Measurements from ENCODE around the gene LRRC10.

Gene LRRC10

GRCh38 chr12:69610729-69611128, at the start of gene LRRC10:
LRRC10 (minus strand) TSS chr12:69610907; CDS start chr12:69610838, 69 bp downstream.
- TF ChIP-seq CTCF (IDR thresholded peaks at IDR 0.05) = no peak
- H3K9me3 ChIP-seq = no peaks in the 10 kb centered on the region

GRCh38 chr12:69660164-69660863, 49.6 kb upstream of the LRRC10 start:
- no peaks in the 10 kb centered on the region for H3K9me3 ChIP-seq
- TF ChIP-seq CTCF (IDR thresholded peaks at IDR 0.05) = no peak
- no peaks in the 10 kb centered on the region for H3K36me3 ChIP-seq
- H3K27ac ChIP-seq = no peak overlapping the region
- peaks cover 13% of the 10 kb centered on the region for H3K27me3 ChIP-seq
- H3K4me1 ChIP-seq (ENCODE audit: control insufficient read depth in 1 of 2, insufficient read depth in 1 of 2, low read depth in 1 of 2, low read length in 1 of 2) = no peaks in the 10 kb centered on the region
- no peak overlapping the region for H3K4me3 ChIP-seq (ENCODE audit: low read depth in 1 of 2, low read length in 1 of 2)

More at GRCh38 chr12:69610729-69611128, at the start of gene LRRC10:
- Histone ChIP-seq H3K27ac (no peak within 1 kb of the TSS), H3K4me1 (ENCODE audit: control insufficient read depth in 1 of 2, insufficient read depth in 1 of 2, low read depth in 1 of 2, low read length in 1 of 2) (peaks cover 0 to 4% of the 10 kb centered on the region in 2 experiments), H3K27me3 (no peaks in the 10 kb centered on the region), H3K4me3 (ENCODE audit: low read depth in 1 of 2, low read length in 1 of 2) (no peak within 1 kb of the TSS), H3K36me3 (no peaks in the 10 kb centered on the region)

- H3K36me3 ChIP-seq = no peaks in the 10 kb centered on the region
- H3K9me3 ChIP-seq = no peaks in the 10 kb centered on the region
- H3K27ac ChIP-seq = no peak overlapping the region
- H3K4me3 ChIP-seq (ENCODE audit: low read depth in 1 of 2, low read length in 1 of 2) = no peak overlapping the region
- no peaks in the 10 kb centered on the region for H3K4me1 ChIP-seq (ENCODE audit: control insufficient read depth in 1 of 2, insufficient read depth in 1 of 2, low read depth in 1 of 2, low read length in 1 of 2)
- TF ChIP-seq CTCF (IDR thresholded peaks at IDR 0.05) = no peak
- H3K27me3 ChIP-seq = peaks cover 13% of the 10 kb centered on the region
These were observed 47.5 kb upstream of the LRRC10 start for GRCh38 chr12:69658203-69658602.

- Histone ChIP-seq H3K9me3 (no peaks in the 10 kb centered on the region), H3K27me3 (peaks cover 13% of the 10 kb centered on the region), H3K4me1 (ENCODE audit: control insufficient read depth in 1 of 2, insufficient read depth in 1 of 2, low read depth in 1 of 2, low read length in 1 of 2) (no peaks in the 10 kb centered on the region), H3K36me3 (no peaks in the 10 kb centered on the region), H3K27ac (no peak overlapping the region), H3K4me3 (ENCODE audit: low read depth in 1 of 2, low read length in 1 of 2) (no peak overlapping the region)
- no peak for TF ChIP-seq CTCF (IDR thresholded peaks at IDR 0.05)
These were observed 46.9 kb upstream of the LRRC10 start for GRCh38 chr12:69657376-69658137.

- H3K9me3 ChIP-seq = no peaks in the 10 kb centered on the region
- peaks cover 7% of the 10 kb centered on the region for H3K27me3 ChIP-seq
- TF ChIP-seq CTCF (IDR thresholded peaks at IDR 0.05) = no peak
- H3K4me3 ChIP-seq (ENCODE audit: low read depth in 1 of 2, low read length in 1 of 2) = no peak overlapping the region
- H3K4me1 ChIP-seq (ENCODE audit: control insufficient read depth in 1 of 2, insufficient read depth in 1 of 2, low read depth in 1 of 2, low read length in 1 of 2) = no peaks in the 10 kb centered on the region
- no peaks in the 10 kb centered on the region for H3K36me3 ChIP-seq
- H3K27ac ChIP-seq = no peak overlapping the region
These were observed 45.1 kb upstream of the LRRC10 start for GRCh38 chr12:69655616-69656340.

All from neutrophil (primary cell).